ENCODE measurements around the gene TET3.

TET3 gene

GRCh38 chr2:73965053-73965452 lies 19.7 kb upstream of the TET3 start:
- no peak for DNase-seq

GRCh38 chr2:73968357-73968937 lies 16.3 kb upstream of the TET3 start:
- DNase-seq = no peak

- DNase-seq = no peak
These were observed 15.4 kb upstream of the TET3 start for GRCh38 chr2:73969356-73969755.

- DNase-seq = no peak
These were observed 14.4 kb upstream of the TET3 start for GRCh38 chr2:73970141-73970803.

- peak; percentile 27 for DNase-seq
These were observed 13.7 kb upstream of the TET3 start for GRCh38 chr2:73970850-73971471.

GRCh38 chr2:73971722-73972121 lies 13.0 kb upstream of the TET3 start:
- DNase-seq = no peak

- DNase-seq = no peak
These were observed 11.9 kb upstream of the TET3 start for GRCh38 chr2:73972846-73973245.

- no peak for DNase-seq
These were observed 9.0 kb upstream of the TET3 start for GRCh38 chr2:73975731-73976130.

- DNase-seq = no peak
These were observed 7.9 kb upstream of the TET3 start for GRCh38 chr2:73976803-73977202.

GRCh38 chr2:73977466-73977865 lies 7.2 kb upstream of the TET3 start:
- no peak for DNase-seq

GRCh38 chr2:73979021-73979420 lies 5.7 kb upstream of the TET3 start:
- no peak for DNase-seq

GRCh38 chr2:73979686-73980085 lies 5.0 kb upstream of the TET3 start:
- no peak for DNase-seq

GRCh38 chr2:73980566-73980965 lies 4.1 kb upstream of the TET3 start:
- DNase-seq = no peak

- DNase-seq = no peak
These were observed 3.4 kb upstream of the TET3 start for GRCh38 chr2:73981081-73982001.

- no peak for DNase-seq
These were observed 2.5 kb upstream of the TET3 start for GRCh38 chr2:73982140-73982617.

- no peak for DNase-seq
These were observed 1.1 kb upstream of the TET3 start for GRCh38 chr2:73983322-73984202.

- DNase-seq = peak; percentile 51
These were observed 205 bp downstream of the TET3 start for GRCh38 chr2:73984922-73985307.

GRCh38 chr2:73985308-73986084 lies 786 bp downstream of the TET3 start:
- peak; percentile 32 for DNase-seq

GRCh38 chr2:73986085-73986681 lies 1.5 kb downstream of the TET3 start:
- DNase-seq = no peak

- no peak for DNase-seq
These were observed 2.6 kb downstream of the TET3 start for GRCh38 chr2:73987109-73987947.
